DOHH2 (cell line): ENCODE measurements around the gene HMCN2.

ENCODE experiments used
- CTCF ChIP-seq: fragments of 200-600 bp; sonication (generic); IDR thresholded peaks from one replicate; pipeline ENCODE4 v1.5.1; 2014; ENCODE audit warnings: antibody characterized with exemption, mild to moderate bottlenecking, low read depth, low read length; ENCODE audit not compliant: poor library complexity, severe bottlenecking
- EZH2phosphoT487 ChIP-seq: fragments of 200-600 bp; sonication (generic); IDR thresholded peaks from 2 replicates; pipeline ENCODE4 v1.6.1; 2017; ENCODE audit warnings: borderline replicate concordance, mild to moderate bottlenecking, antibody characterized with exemption, low read length, moderate library complexity, mixed read lengths

GRCh38 chr9:130297371-130297770 lies 31.8 kb downstream of the HMCN2 start:
- TF ChIP-seq CTCF: no peak
- no peak for TF ChIP-seq EZH2phosphoT487
